Measurements from ENCODE around the gene FSCN2. TPM values are rescaled to one million over a fixed set of nuclear protein-coding genes. Genes with fewer than 3 reads are reported as not detected.
A peak's percentile ranks its signal among the peaks of the same experiment; 100 is the strongest.

The FSCN2 gene
- total RNA-seq, 4 donors from 2014 or later = 1.2 to 7.9 (median 5.2) TPM

- Histone ChIP-seq H3K27me3 (no peaks in the 10 kb centered on the region), H3K27ac (peak overlapping the region in 1 of 4 donors; percentile 98), H3K9me3 (no peaks in the 10 kb centered on the region), H3K36me3 (peaks cover 0 to 40% (median 0%) of the 10 kb centered on the region in 3 donors), H3K4me3 (peak overlapping the region; percentile 91 to 100 (median 98)), H3K4me1 (peaks cover 0 to 29% (median 23%) of the 10 kb centered on the region in 4 donors)
- no peak for DNase-seq
- TF ChIP-seq POLR2A (IDR thresholded peaks at IDR 0.05) = no peak
- no peak for TF ChIP-seq CTCF (IDR thresholded peaks at IDR 0.05)
Observed at GRCh38 chr17:81550830-81551457, 22.8 kb downstream of the FSCN2 start.

DNA sequence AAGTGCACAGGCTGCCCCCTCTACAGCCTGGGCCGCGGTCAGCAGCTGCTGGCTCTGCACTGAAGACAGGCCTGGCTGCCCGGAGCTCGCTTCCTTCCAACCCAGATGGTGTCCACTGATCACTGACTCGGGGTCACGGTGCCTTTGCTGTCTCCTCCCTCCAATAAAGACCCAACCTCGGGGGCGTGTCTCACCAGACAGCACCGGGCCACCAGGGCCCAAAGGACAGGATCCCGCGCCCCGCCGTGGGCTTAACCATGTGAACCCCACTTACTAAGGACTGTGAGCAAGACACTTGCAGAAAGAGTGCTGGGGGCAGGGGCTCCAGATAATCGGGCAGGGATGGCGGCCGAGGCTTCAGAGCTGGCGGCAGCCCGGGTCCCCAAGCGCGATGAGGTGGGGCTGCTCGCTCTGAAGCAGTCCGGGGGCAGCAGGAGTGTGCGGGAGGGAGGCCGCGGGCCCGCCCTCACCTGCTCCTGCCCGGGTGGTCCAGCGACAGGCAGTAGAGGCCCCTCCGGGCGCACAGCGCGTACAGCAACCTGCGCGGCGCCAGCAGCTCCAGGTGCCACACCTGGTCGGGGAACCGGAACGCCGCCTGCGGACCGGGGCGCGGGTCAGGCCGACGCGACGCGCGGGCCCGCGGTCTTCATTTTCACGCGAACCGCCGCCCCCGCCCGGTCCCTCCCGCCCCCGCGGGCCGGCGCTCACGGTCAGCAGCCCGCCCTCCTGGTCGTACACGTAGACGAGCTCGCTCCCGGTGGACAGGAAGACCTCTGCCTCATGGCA lies 23.5 kb downstream of the FSCN2 start:
- peak overlapping the region; percentile 85 to 98 (median 88) for H3K27ac ChIP-seq
- no peak for TF ChIP-seq POLR2A (IDR thresholded peaks at IDR 0.05)
- no peak for TF ChIP-seq CTCF (IDR thresholded peaks at IDR 0.05)
- H3K27me3 ChIP-seq = no peaks in the 10 kb centered on the region
- peak overlapping the region; percentile 91 to 100 (median 98) for H3K4me3 ChIP-seq
- H3K4me1 ChIP-seq = peaks cover 4 to 34% (median 24%) of the 10 kb centered on the region in 4 donors
- no peaks in the 10 kb centered on the region for H3K9me3 ChIP-seq
- DNase-seq = peak; percentile 33 to 69 (median 67)
- H3K36me3 ChIP-seq = peaks cover 0 to 33% (median 0%) of the 10 kb centered on the region in 3 donors

GRCh38 chr17:81552244-81553017 lies 24.3 kb downstream of the FSCN2 start, which contains the start of gene FAAP100:
Gene FAAP100 (minus strand): TSS chr17:81552353. CDS start chr17:81552330, 23 bp downstream.
- peaks cover 4 to 40% (median 25%) of the 10 kb centered on the region in 4 donors for H3K4me1 ChIP-seq
- H3K27ac ChIP-seq = peak within 1 kb of the TSS; percentile 85 to 98 (median 88)
- TF ChIP-seq POLR2A (IDR thresholded peaks at IDR 0.05) (peak; percentile 55 to 75), CTCF (IDR thresholded peaks at IDR 0.05) (peak in 1 of 6 experiments; percentile 10)
- H3K9me3 ChIP-seq = no peaks in the 10 kb centered on the region
- H3K4me3 ChIP-seq = peak within 1 kb of the TSS; percentile 91 to 100 (median 98)
- peak; percentile 75 to 90 (median 89) for DNase-seq
- H3K27me3 ChIP-seq = no peaks in the 10 kb centered on the region
- peaks cover 0 to 25% (median 0%) of the 10 kb centered on the region in 3 donors for H3K36me3 ChIP-seq

GRCh38 chr17:81553018-81553615 lies 24.9 kb downstream of the FSCN2 start:
- H3K9me3 ChIP-seq = no peaks in the 10 kb centered on the region
- H3K27ac ChIP-seq = peak overlapping the region; percentile 85 to 98 (median 88)
- peak; percentile 91 to 93 (median 91) for DNase-seq
- H3K36me3 ChIP-seq = peaks cover 0 to 23% (median 0%) of the 10 kb centered on the region in 3 donors
- H3K27me3 ChIP-seq = no peaks in the 10 kb centered on the region
- TF ChIP-seq CTCF (IDR thresholded peaks at IDR 0.05) (peak in 2 of 6 experiments; percentile 4 to 16), POLR2A (IDR thresholded peaks at IDR 0.05) (no peak)
- H3K4me1 ChIP-seq = peaks cover 4 to 40% (median 25%) of the 10 kb centered on the region in 4 donors
- peak overlapping the region; percentile 91 to 100 (median 98) for H3K4me3 ChIP-seq

Measured in Peyer's patch (tissue), 4 donors.